Activated naive CD8-positive, alpha-beta T cell treated with anti-CD3 and anti-CD28 coated beads, Interleukin-2, amount 10 ng/mL, durations not matched to agents 7 days and 5 days (primary cell): Measurements from ENCODE around the gene PKP4. TPM values are rescaled to one million over a fixed set of nuclear protein-coding genes. Genes with fewer than 3 reads are reported as not detected.

Source experiments
- ATAC-seq: fragments of 150-1000 bp; cut with Tn5 transposase; one replicate; pipeline ENCODE4 v1.10.0; 2021; ENCODE audit warnings: low read depth, moderate library complexity
- POLR2A ChIA-PET: fragments of 350-600 bp; sonication (Branson Sonifier 250); formaldehyde crosslinking; loops from one replicate; lab custom pipeline; 2021; ENCODE audit warnings: antibody characterized with exemption; lab: Charles Lee
- DNase-seq: peaks from one replicate; pipeline ENCODE4 v3.0.0; 2021
- H3K27ac Mint-ChIP-seq: one replicate; pipeline ENCODE4 v1.8.0; 2022; ENCODE audit warnings: mild to moderate bottlenecking, mixed read lengths
- H3K27me3 Mint-ChIP-seq: one replicate; pipeline ENCODE4 v1.8.0; 2022; ENCODE audit warnings: mild to moderate bottlenecking, moderate library complexity, mixed read lengths
- H3K36me3 Mint-ChIP-seq: one replicate; pipeline ENCODE4 v1.8.0; 2021; ENCODE audit warnings: mild to moderate bottlenecking, mixed read lengths
- H3K4me1 Mint-ChIP-seq: one replicate; pipeline ENCODE4 v1.8.0; 2021; ENCODE audit warnings: mixed read lengths
- H3K4me3 Mint-ChIP-seq: one replicate; pipeline ENCODE4 v1.8.0; 2022; ENCODE audit warnings: mild to moderate bottlenecking, moderate library complexity, mixed read lengths
- H3K9me3 Mint-ChIP-seq: one replicate; pipeline ENCODE4 v1.8.0; 2021; ENCODE audit warnings: mixed read lengths
- total RNA-seq, 2 experiments: library from RNA; stranded (reverse); gene quantifications; one replicate each; pipeline ENCODE4 v1.2.3, GENCODE V29; 2021

PKP4 gene
- total RNA-seq, 2 experiments from 2014 or later = 37.0 to 37.8 TPM

DNA sequence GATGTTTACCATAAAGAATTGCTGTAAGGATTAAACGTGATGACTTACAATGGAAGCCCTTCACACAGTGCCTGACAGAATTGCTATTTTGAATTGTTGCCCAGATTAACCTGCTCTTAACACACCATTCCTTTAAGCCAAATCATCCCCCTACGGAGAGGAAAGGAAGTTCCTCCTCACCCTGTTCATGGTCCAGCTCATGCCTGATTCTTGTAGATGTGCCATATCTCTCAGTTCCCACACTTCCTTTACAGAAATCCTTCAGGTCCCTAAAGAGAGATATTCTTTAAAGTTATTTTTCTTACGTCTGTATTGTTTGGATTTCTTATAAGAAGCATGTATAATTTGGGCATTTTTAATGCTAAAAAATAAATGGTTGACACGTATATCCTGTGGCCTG lies 210.8 kb downstream of the PKP4 start:
- no peak overlapping the region for H3K4me3 Mint-ChIP-seq
- no peaks in the 10 kb centered on the region for H3K9me3 Mint-ChIP-seq
- no peaks in the 10 kb centered on the region for H3K27me3 Mint-ChIP-seq
- no peak overlapping the region for H3K27ac Mint-ChIP-seq
- H3K36me3 Mint-ChIP-seq = peaks cover 8% of the 10 kb centered on the region
- no peak for DNase-seq
- ATAC-seq = no peak
- no peaks in the 10 kb centered on the region for H3K4me1 Mint-ChIP-seq
- POLR2A ChIA-PET = no interaction called here

DNA sequence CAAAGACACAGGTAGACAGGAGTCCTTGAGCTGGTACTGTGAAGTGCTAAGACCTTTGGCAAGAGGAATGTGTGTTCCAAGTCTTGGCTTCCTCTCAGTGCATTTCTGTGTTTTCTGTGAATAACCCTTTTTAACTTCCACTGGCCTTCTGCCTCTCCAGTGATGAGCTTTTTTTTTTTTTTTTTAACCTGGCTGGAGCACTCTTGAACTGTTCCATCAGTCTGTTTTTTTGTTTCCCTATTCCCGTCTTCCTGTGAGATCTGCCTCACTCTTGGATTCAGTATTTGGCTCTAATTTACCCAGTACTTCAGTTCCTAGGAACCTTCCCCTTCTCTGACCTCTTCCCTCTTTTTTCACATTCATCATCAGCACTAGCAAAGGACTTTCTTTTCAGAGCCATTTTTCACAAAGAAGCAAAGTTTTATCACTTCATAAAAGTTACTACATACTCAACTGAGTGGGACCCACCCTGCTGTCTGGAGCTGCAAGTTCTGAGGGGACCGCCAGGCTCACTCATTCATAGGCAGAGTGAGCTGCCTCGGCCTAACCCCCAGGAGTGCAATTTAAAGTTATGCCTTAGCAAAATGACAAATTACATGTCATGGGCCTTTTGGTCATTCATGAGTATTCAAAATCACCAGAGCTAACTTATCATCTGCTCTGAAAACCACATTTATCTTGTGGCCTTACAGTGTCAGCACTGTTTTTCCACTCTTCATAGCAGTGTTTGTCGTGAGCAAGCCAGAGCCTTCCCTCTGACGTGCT lies 211.4 kb downstream of the PKP4 start:
- POLR2A ChIA-PET = no interaction called here
- ATAC-seq = no peak
- Mint-ChIP-seq H3K27ac (no peak overlapping the region), H3K4me1 (no peaks in the 10 kb centered on the region), H3K4me3 (no peak overlapping the region), H3K9me3 (no peaks in the 10 kb centered on the region), H3K27me3 (no peaks in the 10 kb centered on the region), H3K36me3 (peaks cover 8% of the 10 kb centered on the region)
- no peak for DNase-seq

DNA sequence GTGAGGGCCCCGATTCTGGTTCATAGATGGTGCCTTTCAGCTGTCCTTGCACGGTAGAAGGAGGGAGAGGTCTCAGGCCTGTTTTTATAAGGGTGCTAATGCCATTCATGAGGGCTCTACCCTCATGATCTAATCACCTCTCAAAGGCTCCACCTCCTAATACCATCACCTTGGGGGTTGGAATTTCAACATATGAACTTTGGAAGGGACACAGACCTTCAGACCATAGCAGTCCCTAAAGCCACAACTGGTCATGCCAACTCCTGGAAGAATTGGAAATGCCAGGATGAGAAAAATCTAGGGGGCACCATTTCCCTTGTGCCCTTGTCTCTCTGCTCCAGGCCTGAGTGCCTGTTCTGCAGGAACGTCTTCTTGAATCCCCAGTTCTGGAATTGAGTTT lies 213.5 kb downstream of the PKP4 start:
- Mint-ChIP-seq H3K27me3 (no peaks in the 10 kb centered on the region), H3K36me3 (peaks cover 8% of the 10 kb centered on the region), H3K4me3 (no peak overlapping the region), H3K27ac (no peak overlapping the region), H3K4me1 (no peaks in the 10 kb centered on the region), H3K9me3 (no peaks in the 10 kb centered on the region)
- POLR2A ChIA-PET = no interaction called here
- ATAC-seq (no peak), DNase-seq (no peak)

DNA sequence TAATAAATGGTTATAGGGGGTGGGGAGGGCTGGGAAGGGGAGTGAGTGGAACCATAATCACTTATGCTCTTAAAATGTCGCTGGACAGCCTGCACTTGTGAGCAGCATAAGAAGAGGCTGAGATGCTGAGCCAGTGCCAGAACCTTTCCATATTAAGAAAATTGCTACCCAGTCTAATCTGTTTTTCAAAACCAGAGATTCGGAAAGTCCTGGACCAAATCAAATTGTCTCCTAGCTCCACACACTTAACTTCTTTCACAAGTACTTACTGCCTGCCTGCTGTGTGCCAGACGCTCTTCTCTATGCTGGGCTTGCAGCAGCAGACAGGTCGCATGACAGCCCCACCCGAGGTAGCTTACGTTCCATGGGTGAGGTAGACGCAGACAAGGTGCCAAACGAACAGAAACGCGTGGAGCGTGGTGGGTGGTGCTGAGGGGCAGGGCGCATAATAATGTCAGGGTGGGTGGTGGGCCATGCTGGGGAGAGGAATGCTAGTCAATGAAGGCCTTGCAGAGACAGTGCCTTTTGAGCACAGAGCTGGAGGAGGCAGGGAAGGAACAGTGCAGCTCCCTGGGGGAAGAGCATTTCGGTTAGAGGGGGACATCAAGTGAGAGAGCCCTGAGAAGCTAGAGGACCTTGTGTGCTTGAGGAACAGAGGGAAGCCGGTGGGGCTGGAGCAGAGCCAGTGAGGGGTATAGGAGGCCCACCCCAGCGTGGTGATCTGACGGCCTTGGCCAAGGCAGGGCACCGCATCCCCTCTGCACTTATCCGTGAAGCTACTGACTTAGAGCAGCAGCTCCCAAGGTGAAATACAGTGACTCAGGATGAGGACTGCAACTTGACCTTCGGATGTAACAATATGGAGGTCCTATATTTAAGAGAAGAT lies 214.9 kb downstream of the PKP4 start:
- POLR2A ChIA-PET = no interaction called here
- Mint-ChIP-seq H3K27me3 (no peaks in the 10 kb centered on the region), H3K27ac (no peak overlapping the region), H3K4me3 (no peak overlapping the region), H3K4me1 (no peaks in the 10 kb centered on the region), H3K36me3 (peaks cover 11% of the 10 kb centered on the region), H3K9me3 (no peaks in the 10 kb centered on the region)
- DNase-seq (no peak), ATAC-seq (no peak)

DNA sequence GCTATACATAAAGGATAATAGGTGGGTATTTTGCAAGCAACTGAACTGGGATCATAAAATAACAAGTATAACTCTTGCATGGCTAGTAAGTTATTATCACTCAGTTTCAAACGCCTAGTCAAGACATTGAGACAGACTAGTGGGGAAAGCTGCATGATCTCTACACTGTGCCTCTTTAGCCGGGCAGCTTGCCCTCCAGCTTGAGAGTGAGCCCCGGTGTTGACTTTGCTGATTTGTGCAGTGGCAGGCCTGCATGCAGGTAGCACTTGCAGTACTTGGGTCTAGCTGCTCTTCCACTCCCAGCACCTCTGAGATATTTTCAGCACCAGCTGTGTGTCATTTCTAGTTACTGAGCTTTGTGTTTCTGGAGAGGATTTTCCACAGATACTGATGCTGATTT lies 219.5 kb downstream of the PKP4 start:
- POLR2A ChIA-PET = no interaction called here
- H3K9me3 Mint-ChIP-seq = no peaks in the 10 kb centered on the region
- H3K27me3 Mint-ChIP-seq = no peaks in the 10 kb centered on the region
- H3K36me3 Mint-ChIP-seq = peaks cover 13% of the 10 kb centered on the region
- ATAC-seq (no peak), DNase-seq (no peak)
- H3K4me3 Mint-ChIP-seq = no peak overlapping the region
- no peaks in the 10 kb centered on the region for H3K4me1 Mint-ChIP-seq
- no peak overlapping the region for H3K27ac Mint-ChIP-seq

DNA sequence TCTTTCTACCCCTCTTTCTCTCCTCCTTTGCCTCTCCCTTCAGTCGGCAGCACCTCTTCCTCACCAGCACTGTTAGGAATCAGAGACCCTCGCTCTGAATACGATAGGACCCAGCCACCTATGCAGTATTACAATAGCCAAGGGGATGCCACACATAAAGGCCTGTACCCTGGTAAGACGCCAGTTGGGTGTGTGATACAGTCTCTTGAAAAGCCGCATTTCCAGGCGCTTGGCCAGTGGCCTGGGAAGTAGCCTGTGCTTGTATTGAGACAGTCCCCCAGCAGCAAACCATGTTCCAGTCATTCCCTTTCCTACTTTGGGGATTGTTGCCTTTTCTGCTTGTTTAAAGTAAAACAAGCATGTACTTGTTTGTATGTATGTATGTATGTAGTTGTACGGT lies 219.9 kb downstream of the PKP4 start:
- no peaks in the 10 kb centered on the region for H3K9me3 Mint-ChIP-seq
- ATAC-seq = no peak
- DNase-seq = no peak
- no peak overlapping the region for H3K27ac Mint-ChIP-seq
- no peaks in the 10 kb centered on the region for H3K27me3 Mint-ChIP-seq
- POLR2A ChIA-PET = no interaction called here
- peaks cover 13% of the 10 kb centered on the region for H3K36me3 Mint-ChIP-seq
- H3K4me3 Mint-ChIP-seq = no peak overlapping the region
- H3K4me1 Mint-ChIP-seq = no peaks in the 10 kb centered on the region

DNA sequence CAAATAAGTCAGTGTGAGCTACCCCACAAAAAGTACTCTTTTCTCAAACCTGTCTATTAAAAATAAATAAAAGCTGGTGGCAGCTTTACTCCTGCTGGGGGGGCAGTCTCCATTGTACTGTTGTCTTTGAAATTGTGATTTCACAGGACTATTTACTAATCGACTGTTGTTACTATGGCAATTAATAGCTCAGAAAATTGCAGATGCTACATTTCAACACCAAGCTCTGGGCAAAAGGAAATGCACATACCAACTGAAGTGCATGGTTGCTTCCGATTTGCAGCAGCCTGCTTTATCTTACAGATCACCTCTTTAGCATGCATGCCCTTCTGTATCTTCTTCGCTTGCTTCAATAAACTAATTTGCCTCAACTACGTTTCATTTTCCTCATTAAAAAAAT lies 220.8 kb downstream of the PKP4 start:
- peaks cover 13% of the 10 kb centered on the region for H3K36me3 Mint-ChIP-seq
- H3K27me3 Mint-ChIP-seq = no peaks in the 10 kb centered on the region
- H3K4me3 Mint-ChIP-seq = no peak overlapping the region
- H3K9me3 Mint-ChIP-seq = no peaks in the 10 kb centered on the region
- no peaks in the 10 kb centered on the region for H3K4me1 Mint-ChIP-seq
- no peak for DNase-seq
- POLR2A ChIA-PET = interaction anchor here (0.6 kb wide), 1 partner anchor 10 kb away, joined by 9 read pairs; no protein-coding TSS in a partner anchor
- ATAC-seq = no peak
- no peak overlapping the region for H3K27ac Mint-ChIP-seq

DNA sequence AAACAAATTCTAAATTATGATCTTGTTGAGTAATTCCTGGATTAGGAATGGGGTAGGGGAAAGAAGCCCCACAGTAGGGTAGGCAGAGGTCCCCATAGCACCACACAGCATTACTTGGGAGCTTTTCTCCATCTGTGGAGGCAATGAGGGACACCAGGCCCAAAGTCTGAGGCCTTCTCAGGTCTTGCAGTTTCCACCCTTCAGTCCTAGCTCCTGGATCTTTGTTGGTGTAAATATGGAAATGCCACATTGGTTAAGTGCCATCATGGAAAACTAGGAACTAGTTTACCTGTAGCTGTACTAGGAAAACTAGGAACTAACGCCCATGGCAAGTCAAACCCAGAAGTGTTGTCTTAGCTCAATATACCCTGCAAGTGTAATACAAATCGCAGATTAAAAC lies 225.1 kb downstream of the PKP4 start:
- H3K9me3 Mint-ChIP-seq = no peaks in the 10 kb centered on the region
- peaks cover 10% of the 10 kb centered on the region for H3K36me3 Mint-ChIP-seq
- no peak overlapping the region for H3K4me3 Mint-ChIP-seq
- no peaks in the 10 kb centered on the region for H3K4me1 Mint-ChIP-seq
- DNase-seq (no peak), ATAC-seq (no peak)
- no peak overlapping the region for H3K27ac Mint-ChIP-seq
- POLR2A ChIA-PET = no interaction called here
- no peaks in the 10 kb centered on the region for H3K27me3 Mint-ChIP-seq

DNA sequence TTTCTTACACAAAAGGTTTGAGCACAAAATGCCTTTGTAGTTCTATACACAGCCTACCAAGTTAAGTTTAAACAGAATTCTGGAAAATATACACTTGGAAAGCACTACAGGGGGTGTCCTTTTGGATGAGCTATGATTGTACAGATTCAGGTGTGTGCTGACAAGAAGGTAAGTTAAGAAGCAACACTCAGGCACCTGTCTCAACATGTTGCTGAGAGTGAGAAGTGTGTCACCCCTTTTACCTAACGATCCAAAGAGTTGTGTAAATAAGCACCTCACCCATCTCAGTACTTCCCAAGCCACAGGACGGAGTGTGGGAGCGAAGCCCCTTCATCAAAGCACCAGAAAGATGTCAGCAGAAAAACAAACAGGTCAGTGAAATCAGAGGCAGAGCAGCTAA lies 228.9 kb downstream of the PKP4 start:
- Mint-ChIP-seq H3K27me3 (peaks cover 3% of the 10 kb centered on the region), H3K4me1 (no peaks in the 10 kb centered on the region), H3K9me3 (no peaks in the 10 kb centered on the region), H3K36me3 (peaks cover 2% of the 10 kb centered on the region), H3K4me3 (no peak overlapping the region), H3K27ac (no peak overlapping the region)
- ATAC-seq (no peak), DNase-seq (no peak)
- POLR2A ChIA-PET = no interaction called here

DNA sequence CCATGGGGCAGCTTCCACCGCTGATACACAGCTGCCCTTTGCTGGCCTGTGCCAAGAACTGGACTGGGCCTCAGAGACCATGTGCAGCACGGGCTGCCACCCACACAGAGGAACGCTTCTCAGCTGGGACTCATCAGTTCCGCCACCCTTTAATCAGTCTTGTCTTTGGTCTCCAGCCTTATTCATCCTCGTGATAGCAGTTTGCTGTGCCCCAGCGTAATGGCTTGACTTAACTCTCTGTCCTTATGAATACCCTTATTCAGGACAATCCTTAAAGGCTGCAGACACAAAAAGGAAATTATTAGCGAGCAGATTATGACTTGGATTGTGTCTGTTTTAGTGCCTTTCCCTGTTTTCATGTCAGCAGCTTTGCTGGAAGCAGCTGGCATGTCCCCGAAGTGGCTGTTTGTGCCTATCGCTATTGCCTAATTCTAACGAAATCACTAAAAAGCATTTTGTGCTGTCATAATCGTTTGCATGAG lies 229.5 kb downstream of the PKP4 start:
- POLR2A ChIA-PET = no interaction called here
- DNase-seq = no peak
- Mint-ChIP-seq H3K27me3 (peaks cover 3% of the 10 kb centered on the region), H3K36me3 (no peaks in the 10 kb centered on the region), H3K27ac (no peak overlapping the region), H3K4me3 (no peak overlapping the region), H3K9me3 (no peaks in the 10 kb centered on the region), H3K4me1 (no peaks in the 10 kb centered on the region)
- ATAC-seq = no peak

DNA sequence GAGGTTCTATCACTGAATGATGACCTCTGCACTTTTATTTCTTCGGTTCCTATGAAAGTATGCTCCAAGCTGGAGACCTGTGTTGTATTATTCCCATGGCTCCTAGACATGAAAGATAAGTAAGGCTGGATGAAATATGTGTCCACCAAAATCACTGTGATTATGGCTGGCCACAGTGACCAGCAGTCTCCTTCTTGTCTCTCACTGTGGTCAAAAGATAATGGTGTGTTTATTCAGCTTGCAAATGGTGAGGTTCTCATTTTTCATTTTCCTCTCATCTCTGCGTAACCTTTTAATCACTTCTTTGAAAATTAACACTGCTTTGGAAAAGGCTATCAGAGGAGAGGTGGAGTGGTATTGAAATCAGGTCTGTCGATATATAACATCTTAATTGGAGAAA lies 230.6 kb downstream of the PKP4 start:
- no peaks in the 10 kb centered on the region for H3K4me1 Mint-ChIP-seq
- no peaks in the 10 kb centered on the region for H3K9me3 Mint-ChIP-seq
- POLR2A ChIA-PET = interaction anchor here (0.7 kb wide), 1 partner anchor 10 kb away, joined by 9 read pairs; no protein-coding TSS in a partner anchor
- H3K36me3 Mint-ChIP-seq = no peaks in the 10 kb centered on the region
- DNase-seq (no peak), ATAC-seq (no peak)
- peaks cover 3% of the 10 kb centered on the region for H3K27me3 Mint-ChIP-seq
- no peak overlapping the region for H3K4me3 Mint-ChIP-seq
- H3K27ac Mint-ChIP-seq = no peak overlapping the region

DNA sequence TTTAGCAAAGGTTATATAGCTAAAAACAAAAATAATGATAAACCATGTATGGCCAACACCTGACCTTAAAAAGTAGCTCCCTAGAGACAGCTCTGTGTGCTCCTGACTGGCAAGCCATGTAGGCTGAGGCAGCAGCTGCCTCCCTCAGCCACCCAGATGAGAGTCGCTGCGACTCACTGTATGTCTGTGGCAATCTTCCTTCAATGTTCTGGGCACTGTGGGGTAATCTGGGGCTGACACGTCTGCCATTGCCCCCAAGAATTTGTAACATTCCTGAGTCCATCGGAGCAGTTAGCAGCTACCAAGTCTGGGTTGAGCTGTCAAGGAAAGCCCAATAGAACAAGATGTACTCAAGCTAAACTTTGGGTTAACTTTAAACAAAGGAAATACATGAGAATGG lies 232.0 kb downstream of the PKP4 start:
- Mint-ChIP-seq H3K36me3 (no peaks in the 10 kb centered on the region), H3K4me3 (no peak overlapping the region), H3K27me3 (peaks cover 3% of the 10 kb centered on the region), H3K27ac (no peak overlapping the region), H3K4me1 (no peaks in the 10 kb centered on the region), H3K9me3 (no peaks in the 10 kb centered on the region)
- POLR2A ChIA-PET = no interaction called here
- ATAC-seq (no peak), DNase-seq (no peak)

DNA sequence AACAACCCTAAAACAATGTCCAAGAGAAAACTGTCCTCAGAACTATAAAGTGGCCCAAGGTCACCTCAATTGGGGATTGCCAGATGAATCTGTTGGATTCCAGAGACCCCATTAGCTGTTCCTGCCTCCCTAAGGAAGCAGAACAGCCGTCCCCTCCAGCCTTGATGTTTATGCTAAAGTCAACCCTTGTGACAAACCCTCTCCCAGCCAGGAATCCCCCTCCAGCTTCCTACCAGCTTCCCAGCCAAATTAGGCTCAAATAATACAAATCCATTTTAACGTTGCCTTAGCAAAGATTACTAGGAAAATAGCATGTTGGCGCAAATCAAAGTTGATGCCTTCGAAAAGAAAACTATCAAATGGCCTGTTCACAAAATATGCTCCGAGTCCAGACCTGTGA lies 232.6 kb downstream of the PKP4 start:
- Mint-ChIP-seq H3K27ac (no peak overlapping the region), H3K9me3 (no peaks in the 10 kb centered on the region), H3K4me1 (no peaks in the 10 kb centered on the region), H3K4me3 (no peak overlapping the region), H3K36me3 (no peaks in the 10 kb centered on the region), H3K27me3 (peaks cover 3% of the 10 kb centered on the region)
- no peak for DNase-seq
- POLR2A ChIA-PET = no interaction called here
- no peak for ATAC-seq

DNA sequence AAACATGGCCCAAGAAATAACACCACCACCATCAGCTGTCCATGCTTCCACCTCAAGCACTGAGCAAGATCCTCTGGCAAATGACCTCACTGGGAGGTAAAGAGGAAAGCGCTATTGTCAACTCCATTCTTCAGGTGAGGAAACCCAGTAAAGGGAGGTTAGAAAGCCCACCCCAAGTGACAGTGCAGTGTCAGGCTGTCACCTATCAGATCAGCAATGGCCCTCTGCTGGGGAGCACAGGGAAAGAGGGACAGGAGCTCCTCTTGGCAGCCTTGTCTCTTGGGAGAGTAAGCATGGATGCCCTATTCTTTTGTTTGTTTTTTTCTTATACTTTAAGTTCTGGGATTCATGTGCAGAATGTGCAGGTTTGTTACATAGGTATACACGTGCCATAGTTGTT lies 234.1 kb downstream of the PKP4 start:
- no peak overlapping the region for H3K4me3 Mint-ChIP-seq
- no peak overlapping the region for H3K27ac Mint-ChIP-seq
- no peak for DNase-seq
- no peaks in the 10 kb centered on the region for H3K4me1 Mint-ChIP-seq
- H3K27me3 Mint-ChIP-seq = peaks cover 3% of the 10 kb centered on the region
- no peak for ATAC-seq
- H3K9me3 Mint-ChIP-seq = no peaks in the 10 kb centered on the region
- no peaks in the 10 kb centered on the region for H3K36me3 Mint-ChIP-seq
- POLR2A ChIA-PET = no interaction called here
